Activated CD8-positive, alpha-beta memory T cell treated with anti-CD3 and anti-CD28 coated beads, Interleukin-2, amount 50 U/mL, for 24 hours (primary cell): ENCODE measurements around the gene ARID2.

ENCODE experiments used
- DNase-seq: peaks from one replicate; pipeline ENCODE4 v3.0.0-alpha.2; 2020; ENCODE audit errors: extremely low read depth

The ARID2 gene

DNA sequence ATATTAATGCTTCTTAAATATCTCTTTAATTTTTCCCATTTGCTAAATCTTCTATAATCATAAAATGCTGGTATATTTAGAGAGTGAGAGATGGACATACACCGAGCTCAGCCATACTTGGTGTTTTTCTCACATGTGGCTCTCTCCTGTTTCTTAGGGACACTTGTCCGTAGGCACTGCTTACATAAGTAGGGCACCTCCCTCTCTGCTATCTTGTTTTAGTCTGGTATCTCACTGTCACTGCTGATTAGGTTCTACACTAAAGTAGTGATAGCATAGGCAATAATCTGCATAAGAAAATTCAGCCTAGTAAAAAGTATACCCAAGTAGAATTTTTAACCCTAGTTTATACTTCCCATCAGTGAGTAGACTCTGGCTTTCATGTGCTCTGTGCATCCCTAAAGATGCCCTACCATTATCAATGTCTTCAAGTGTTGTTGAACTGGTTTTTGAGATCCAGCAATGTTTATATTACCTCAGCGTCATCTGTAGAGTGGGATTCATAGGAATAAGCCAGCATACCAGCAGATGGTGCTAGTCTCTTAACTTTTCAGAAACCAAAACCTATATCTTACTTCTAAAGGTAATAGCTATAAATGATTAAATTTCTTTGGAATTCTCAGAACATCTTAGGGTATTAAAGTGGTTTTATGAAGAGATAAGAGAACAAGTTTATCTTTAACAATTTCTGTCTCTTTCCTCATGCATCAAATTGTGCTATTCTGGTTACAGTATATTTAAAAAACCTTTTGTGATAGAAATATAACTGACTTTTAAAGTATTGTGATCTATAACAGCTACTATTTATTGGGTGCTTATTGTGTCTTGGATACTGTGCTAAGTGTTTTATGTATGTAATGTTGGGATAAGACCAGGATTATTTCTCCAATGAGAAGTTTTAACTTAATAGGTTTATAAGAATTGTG is 32.9 kb downstream of the ARID2 start:
- DNase-seq, result no peak

DNA sequence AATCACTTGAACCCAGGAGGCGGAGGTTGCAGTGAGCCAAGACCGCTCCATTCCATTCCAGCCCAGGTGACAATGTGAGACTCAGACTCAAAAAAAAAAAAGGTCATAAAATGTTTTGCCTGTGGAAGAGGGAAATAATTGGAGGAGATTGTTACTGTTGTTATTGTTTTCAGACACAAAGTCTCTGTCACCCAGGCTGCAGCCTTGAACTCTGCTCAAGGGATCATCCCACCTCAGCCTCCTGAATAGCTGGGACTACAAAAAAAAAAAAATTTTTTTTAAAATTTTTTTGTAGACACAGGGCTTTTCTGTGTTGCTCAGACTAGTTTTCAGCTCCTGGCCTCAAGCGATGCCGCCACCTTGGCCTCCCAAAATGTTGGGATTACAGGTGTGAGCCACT is 33.9 kb downstream of the ARID2 start:
- DNase-seq, result no peak

DNA sequence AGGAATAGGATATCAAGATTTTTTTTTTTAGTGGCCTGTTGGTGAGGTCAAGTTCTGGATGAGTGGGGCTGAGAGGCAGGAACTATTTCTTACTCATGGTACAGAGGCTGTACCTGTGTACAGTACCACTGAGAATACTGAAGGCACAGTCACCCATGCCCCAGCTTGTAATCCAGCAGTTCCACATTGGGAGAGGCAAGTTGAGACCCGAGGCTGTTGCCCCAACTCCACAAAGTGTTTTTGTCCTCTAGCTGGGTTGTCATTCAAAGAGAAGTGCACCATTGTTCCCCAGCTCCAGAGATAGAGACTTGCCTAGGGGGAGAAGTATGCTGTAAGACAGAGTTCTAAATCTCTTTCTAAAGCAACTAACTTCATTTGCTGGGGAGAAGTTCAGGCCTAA is 38.7 kb downstream of the ARID2 start:
- DNase-seq, result no peak

DNA sequence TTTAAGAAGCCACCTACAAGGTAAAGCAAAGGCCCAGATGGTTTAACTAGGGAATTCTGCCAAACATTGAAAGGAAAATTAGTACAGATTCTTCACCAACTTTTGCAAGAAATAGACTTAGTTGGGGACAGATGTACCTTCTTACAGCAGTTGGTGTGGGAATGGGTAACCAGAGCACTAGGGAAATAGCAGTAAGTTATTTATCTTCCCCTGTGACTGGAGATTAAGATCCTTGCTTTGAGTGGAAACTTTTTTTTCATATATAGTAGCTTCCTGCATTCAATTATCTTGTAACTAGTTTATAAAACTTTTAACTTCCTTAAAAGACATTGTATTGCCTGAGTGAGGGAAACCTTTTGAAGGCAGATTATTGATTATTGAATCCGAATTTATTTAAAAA is 44.2 kb downstream of the ARID2 start:
- DNase-seq, result no peak

DNA sequence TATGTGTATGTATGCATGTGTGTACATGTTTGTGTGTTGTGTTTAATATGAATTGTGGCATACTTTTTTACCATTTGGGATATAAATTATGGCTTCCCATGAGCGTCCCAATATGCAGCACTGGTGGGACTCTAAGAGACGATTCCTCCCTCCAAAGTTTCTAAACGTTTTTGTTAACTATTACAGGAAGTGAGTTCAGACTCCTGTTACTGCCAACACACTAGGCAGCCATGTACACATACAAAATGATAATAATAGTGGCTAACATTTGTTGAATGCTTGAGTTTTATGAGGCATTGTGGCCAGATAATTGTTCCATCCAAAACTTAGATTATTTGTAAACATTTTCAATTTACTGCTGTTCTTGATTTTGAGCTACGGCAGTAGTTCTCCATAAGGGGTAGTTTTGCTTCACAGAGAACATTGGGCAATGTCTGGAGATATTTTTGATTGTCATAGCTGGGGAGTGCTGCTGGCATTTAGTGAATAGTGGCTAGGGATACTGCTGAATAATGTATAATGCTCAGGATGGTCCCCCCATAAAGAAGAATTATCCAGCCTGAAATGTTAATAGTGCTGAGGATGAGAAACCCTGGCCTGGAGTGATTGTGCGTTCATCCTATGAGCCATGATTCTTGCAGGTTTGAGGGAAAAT is 45.1 kb downstream of the ARID2 start:
- no peak for DNase-seq

DNA sequence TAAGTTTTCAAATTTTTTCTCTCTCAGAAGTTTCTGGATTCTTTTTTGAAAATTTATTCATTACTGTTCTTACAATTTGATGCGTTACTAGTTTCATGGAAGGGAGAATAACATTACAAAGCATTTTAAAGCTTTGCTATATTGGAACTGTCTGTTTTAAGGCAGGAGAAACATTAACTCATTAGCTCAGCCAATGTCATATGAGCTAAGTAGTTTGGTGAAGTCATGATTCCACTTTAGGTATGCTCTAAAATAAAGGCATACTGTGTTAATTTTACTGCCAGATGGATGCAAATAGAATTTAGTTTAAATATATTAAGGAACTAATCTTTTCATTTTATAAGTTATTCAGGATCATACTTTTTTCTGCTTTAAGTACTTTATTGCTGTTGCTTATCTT is 46.0 kb downstream of the ARID2 start:
- DNase-seq, result no peak

DNA sequence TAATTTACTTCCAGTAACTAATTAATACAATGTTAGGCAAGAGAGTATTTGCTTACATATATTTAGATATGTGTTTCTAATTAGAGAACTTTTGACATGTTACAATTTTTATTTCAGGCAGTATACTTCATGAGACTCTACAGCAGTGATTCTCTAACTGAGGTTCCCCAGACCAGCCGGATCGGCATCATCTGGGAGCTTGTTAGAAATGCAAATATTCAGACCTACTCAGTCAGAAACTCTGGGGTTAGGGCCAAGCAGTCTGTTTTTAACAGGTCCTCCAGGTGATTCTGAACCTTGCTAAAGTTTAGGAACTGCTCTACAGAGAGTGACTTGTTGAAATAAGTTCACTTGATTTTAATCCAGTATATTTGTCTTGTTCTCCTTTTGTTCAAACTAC is 46.5 kb downstream of the ARID2 start:
- no peak for DNase-seq

DNA sequence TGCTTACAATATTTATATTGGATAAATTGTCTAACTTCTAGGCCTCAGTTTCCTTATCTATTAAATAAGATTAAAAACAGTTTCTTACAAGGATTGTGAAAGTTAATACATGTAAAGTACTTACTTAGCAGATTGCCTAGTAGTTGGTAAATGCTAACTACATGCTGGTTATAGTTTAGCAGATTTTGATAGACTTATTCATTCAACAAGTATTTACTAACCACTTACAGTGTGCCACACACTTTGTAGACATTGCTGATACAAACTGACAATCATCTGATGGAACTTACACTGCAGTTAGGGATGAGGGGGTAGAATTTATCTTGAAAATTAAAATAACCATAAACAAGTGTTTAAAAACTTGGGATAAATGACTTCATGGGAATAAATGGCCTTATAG is 50.4 kb downstream of the ARID2 start:
- DNase-seq, result no peak

DNA sequence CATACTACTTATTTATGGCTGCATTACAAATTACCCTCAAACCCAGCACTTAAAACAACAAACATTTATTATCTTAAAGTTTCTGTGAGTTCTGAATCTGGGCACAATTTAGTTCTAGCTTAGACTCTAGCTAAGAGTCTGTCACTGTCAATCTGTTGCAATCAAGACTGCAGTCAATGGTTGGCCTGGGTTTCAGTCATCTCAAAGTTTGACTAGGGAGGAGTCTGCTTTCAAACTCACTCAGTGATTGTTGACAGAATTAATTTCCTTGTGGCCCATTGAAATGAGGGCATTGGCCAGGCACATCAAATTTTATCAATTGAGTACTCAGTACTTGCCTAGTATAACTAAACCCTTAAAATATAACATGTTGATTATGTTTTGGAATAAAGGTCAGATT is 51.6 kb downstream of the ARID2 start:
- no peak for DNase-seq

DNA sequence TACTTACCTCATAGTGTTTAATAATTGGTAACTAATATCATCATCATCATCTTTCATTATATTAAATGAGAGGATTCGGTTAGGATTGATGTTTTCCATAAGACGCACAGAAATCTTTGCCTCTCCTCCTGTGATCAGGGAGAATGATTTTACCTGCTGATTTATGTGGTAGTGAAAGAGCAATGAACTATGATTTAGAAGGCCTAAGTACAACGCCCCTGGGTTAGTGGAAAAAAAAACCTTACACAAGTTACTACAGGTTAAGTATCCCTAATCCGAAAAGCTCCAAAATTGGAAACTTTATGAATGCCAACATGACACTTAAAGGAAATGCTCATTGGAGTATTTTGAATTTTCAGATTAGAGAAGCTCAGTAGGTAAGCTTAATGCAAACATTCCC is 55.8 kb downstream of the ARID2 start:
- no peak for DNase-seq

DNA sequence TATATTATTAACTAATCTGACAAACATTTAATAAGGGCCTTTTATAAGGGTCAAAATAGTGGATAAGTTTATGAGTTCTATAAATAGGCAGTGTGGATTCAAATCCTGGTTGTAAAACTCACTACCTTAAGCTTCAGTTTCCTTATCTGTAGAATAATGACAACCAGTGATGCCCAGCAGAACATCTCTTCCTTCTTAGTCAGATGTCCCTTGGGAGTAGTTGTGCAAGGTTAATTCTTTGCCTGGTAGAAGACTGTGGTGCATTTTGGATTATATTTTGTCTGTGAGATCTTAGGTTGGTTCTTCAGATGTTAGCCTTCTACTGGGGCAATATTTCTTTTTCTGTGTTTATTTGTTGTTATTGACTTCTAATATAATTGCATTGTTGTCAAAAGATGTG is 59.5 kb downstream of the ARID2 start:
- DNase-seq, result no peak

DNA sequence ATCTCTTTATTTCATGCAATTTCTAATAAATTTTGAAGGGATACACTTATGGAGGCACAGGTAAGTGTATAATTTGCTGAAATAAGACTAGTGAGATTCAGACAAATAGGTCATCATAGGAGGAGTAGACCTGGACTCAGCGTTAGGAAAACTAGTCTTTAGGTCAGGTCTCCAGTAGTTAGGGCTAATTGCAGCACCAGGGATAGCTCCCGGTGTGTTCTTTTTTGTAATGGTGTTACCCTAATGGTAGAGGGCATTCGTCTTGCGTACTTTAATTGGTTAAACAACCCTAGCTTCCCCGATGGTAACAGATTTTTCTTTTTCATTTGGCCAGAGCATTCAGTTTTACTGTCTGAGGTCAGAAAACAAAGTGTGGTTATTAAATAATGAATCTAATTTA is 64.9 kb downstream of the ARID2 start:
- no peak for DNase-seq

DNA sequence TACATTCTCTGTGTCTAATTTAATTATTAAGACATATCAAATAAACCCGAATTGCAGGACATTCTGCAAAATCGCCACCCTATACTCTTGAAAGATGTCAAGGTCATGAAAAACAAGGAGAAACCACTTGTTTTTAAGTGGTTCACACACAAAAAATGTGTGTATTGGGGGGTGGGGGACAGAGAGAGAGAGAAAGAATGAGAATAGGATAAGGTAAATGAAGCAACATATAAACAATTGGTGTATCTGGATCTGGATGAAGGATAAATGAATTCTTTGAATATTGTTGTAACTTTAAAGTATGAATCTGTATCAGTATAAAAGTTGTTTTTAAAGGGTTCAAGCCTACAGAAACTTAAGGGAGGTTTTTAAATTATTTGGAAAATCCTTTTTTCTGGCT is 72.1 kb downstream of the ARID2 start:
- DNase-seq, result no peak

DNA sequence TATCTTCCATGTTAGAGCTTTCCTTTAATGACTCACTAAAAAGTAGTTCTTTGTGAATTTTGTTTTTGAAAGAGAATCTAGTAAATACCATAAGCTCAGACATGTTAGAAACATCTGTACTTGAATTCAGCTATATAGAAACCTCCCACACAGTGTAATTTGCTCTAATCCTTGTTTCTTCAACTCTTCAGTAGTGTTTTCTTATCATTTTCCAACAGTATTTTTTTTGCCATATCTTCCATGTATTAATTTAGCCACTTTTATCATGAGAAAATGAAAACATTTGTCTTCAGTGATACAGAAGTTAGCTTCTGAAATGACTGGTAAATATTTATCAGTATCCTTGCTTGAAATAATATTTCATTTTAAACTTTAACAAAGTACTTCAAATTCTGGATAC is 73.6 kb downstream of the ARID2 start:
- no peak for DNase-seq

DNA sequence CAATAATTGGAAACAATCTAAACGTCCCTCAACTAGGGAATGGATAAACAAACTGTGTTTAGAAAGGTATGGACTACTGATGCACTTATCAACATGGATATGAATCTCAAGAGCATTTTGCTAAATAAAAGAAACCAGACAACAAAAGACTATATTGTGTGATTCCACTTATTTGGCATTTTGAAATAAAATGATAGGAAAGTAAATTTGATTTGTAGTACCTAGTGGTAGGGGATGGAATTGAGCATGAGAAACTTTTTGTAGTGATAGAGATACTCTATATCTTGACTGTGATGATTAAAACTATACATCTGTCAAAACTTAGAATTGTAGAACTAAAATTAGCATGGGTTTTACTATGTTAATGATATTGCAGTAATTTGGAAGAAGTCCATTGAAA is 87.1 kb downstream of the ARID2 start:
- no peak for DNase-seq

DNA sequence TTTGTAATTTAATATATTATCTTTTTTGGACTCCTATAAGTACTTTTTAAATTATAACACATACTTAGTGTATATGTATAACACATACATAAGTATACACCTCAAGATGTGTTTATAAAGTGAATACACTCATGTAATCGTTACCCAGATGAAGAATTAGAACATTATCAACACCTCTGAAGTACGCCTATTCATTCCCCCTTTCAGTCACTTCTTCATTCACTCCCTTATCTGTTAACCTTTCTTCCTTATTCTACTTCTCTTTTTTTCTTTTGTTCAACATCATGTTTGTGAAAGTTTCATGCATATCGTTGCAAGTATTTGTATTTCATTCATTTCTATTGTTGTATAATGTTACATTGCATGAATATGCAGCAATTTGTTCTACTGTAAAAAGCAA is 98.5 kb downstream of the ARID2 start:
- no peak for DNase-seq

DNA sequence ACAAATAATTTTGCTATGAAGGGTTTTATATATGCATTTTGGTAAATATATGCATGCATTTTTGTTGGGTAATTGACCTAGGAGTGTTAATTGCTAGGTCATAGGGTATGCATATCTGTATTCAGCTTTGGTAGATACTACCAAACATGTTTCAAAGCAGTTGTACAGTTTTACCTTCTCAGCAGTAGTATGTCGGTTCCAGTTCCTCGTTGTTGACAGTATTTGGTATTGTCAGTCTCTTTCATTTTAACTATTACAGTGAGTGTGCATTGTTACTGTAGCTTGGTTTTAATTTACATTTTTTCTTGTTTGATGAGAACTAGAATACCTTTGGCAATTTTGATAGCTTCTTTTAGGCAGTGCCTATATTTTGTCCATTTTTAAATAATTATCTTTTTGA is 98.9 kb downstream of the ARID2 start:
- DNase-seq, result no peak

DNA sequence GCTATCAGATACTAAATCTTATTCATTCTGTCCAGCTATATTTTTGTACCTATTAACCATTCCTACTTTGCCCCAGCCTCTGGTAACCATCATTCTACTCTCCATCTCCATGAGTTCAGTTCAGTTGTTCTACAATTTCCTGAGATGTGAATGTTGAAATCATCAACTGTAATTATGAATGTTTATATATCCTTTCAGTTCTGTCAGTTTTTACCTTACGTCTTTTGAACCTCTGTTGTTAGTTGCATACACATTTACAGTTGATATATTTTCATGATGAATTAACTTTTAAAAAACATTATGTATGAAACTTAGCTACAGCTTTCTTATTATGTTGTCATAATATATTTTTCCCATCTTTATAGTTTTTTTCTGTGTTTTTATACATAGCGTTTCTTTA is 102.1 kb downstream of the ARID2 start:
- no peak for DNase-seq

DNA sequence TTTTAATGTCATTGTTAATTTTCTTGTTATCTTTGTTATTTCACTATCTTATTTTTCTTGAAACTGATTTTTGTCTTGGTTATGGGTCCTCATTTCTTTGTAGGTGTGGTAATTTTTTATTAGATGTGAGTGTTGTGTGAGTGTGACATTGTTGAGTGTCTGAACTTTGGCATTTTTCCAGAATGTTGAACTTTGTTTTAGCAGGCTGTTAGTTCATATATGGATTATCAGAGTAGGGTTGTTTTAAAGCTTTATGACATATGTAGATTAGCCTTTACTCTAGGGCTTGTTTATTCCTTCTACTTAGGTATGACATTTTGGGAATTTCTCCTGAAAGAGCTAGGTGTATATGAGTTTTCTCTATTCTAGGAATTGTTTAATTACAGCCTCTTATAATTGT is 103.9 kb downstream of the ARID2 start:
- no peak for DNase-seq

DNA sequence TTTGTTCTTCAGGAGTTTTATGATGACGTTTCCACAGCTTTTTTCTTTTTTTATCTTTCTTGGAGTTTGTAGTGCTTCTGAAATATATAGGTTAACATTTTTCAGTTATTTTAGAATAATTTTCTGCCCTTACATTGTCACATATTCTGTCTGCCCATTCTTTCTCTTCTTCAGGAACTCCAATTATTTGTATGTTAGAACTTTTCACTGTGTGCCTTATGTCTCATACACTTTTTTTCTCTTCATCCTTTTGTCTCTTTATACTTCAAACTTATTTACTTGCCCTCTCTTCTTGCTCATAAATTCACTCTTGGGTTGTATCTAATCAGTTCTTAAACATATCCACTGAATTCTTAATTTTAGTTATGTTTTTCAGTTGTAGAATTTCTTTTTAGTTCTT is 105.3 kb downstream of the ARID2 start:
- DNase-seq, result no peak

DNA sequence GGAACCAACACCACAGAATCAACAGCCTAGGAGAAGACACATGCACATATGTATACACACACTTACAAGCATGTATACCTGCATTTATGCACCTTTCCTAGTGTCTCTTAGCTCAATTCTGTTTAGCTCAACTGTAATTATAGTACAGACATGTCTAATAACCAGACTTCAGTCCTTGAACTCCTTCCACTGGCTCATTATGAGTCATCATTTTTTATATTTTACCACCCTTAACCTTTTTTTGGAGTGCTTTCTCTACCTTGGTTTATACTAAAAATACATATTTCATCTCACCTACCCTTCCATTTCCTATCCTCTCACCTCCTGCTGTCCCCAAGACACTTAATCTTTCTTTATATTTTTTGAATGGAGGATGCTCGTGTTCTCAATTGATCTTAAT is 110.4 kb downstream of the ARID2 start:
- DNase-seq, result no peak

DNA sequence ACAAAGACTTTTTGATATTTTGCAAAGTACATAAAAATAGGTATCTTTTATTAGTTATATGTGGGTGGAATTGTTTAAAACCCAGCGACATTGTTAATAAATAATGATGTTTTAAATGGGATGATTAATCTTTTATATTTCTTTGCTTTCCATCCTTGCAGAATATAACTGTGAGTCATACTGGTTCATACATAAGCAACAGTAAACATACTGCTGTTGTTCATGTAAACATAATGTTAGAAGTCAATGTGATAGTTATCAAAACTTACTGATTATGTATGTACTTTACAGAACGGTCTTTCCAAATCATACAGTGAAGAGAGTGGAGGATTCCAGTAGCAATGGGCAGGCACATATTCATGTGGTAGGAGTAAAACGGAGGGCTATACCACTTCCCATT is 119.8 kb downstream of the ARID2 start:
- no peak for DNase-seq

DNA sequence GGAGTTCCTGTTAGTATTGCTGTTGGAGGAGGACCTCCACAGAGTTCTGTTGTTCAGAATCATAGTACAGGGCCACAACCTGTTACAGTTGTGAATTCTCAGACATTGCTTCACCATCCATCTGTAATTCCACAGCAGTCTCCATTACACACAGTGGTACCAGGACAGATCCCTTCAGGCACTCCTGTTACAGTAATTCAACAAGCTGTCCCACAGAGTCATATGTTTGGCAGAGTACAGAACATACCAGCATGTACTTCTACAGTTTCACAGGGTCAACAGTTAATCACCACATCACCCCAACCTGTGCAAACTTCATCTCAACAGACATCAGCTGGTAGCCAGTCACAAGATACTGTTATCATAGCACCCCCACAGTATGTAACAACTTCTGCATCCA is 120.8 kb downstream of the ARID2 start:
- DNase-seq, result no peak

DNA sequence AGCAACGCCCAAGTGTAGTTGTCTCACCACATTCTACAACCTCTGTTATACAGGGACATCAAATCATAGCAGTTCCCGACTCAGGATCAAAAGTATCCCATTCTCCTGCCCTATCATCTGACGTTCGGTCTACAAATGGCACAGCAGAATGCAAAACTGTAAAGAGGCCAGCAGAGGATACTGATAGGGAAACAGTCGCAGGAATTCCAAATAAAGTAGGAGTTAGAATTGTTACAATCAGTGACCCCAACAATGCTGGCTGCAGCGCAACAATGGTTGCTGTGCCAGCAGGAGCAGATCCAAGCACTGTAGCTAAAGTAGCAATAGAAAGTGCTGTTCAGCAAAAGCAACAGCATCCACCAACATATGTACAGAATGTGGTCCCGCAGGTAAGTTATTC is 123.0 kb downstream of the ARID2 start:
- no peak for DNase-seq
